ENCODE data around the gene FUBP3.

Gene FUBP3

GRCh38 chr9:130659699-130660248 lies 80.4 kb downstream of the FUBP3 start:
- TF ChIP-seq CTCF (IDR thresholded peaks at IDR 0.05; ENCODE audit: control extremely low read depth, extremely low read depth, low read depth, missing control alignments) = no peak

GRCh38 chr9:130660326-130660682 lies 80.9 kb downstream of the FUBP3 start:
- no peak for TF ChIP-seq CTCF (IDR thresholded peaks at IDR 0.05; ENCODE audit: control extremely low read depth, extremely low read depth, low read depth, missing control alignments)
- ChIA-PET POLR2A (no interaction called here), CTCF (no interaction called here)
- no peak for DNase-seq (ENCODE audit: extremely low spot score)

More at GRCh38 chr9:130659699-130660248, 80.4 kb downstream of the FUBP3 start:
- DNase-seq (ENCODE audit: extremely low spot score) = no peak
- ChIA-PET POLR2A (no interaction called here), CTCF (no interaction called here)

- no peak for DNase-seq (ENCODE audit: extremely low spot score)
- POLR2A ChIA-PET = no interaction called here
- CTCF ChIA-PET = no interaction called here
- no peak for TF ChIP-seq CTCF (IDR thresholded peaks at IDR 0.05; ENCODE audit: control extremely low read depth, extremely low read depth, low read depth, missing control alignments)
These were observed 81.5 kb downstream of the FUBP3 start for GRCh38 chr9:130660683-130661450.

GRCh38 chr9:130661451-130662098 lies 82.2 kb downstream of the FUBP3 start:
- no peak for DNase-seq (ENCODE audit: extremely low spot score)
- TF ChIP-seq CTCF (IDR thresholded peaks at IDR 0.05; ENCODE audit: control extremely low read depth, extremely low read depth, low read depth, missing control alignments) = no peak
- ChIA-PET POLR2A (no interaction called here), CTCF (no interaction called here)

- POLR2A ChIA-PET = no interaction called here
- CTCF ChIA-PET = interaction anchor here (1.0 kb wide), 1 partner anchor 20 kb away, joined by 3 read pairs; no protein-coding TSS in a partner anchor
These were observed 83.0 kb downstream of the FUBP3 start for GRCh38 chr9:130662099-130662969.

More at GRCh38 chr9:130662099-130662969, 83.0 kb downstream of the FUBP3 start:
- DNase-seq (ENCODE audit: extremely low spot score) = no peak
- no peak for TF ChIP-seq CTCF (IDR thresholded peaks at IDR 0.05; ENCODE audit: control extremely low read depth, extremely low read depth, low read depth, missing control alignments)
